Heart right ventricle (tissue), 16 donors: Measurements from ENCODE around the gene SGSM2. TPM values are rescaled to one million over a fixed set of nuclear protein-coding genes. Genes with fewer than 3 reads are reported as not detected.

Experiments
- ATAC-seq, 8 donors: fragments of 200-7000 bp; cut with Tn5 transposase; one replicate each; pipeline ENCODE4 v1.9.1; 2020; ENCODE audit warnings: mild to moderate bottlenecking in 8 of 8, moderate library complexity in 8 of 8, moderate number of reproducible peaks in 1 of 8
- DNase-seq, 2 donors: peaks; one replicate each; pipeline ENCODE4 v3.0.0-alpha.2; 2020
- H3K27ac ChIP-seq, 10 donors: fragments of 200-600 bp; sonication (generic) in 2 of 10; one replicate each; pipeline versions ENCODE4 v1.5.0 to v1.8.0; 2020 to 2022; ENCODE audit warnings: mild to moderate bottlenecking in 3 of 10
- H3K27me3 ChIP-seq, 7 donors: fragments of 200-600 bp; one replicate each; pipeline ENCODE4 v1.8.0; 2021 to 2022; ENCODE audit warnings: mild to moderate bottlenecking in 2 of 7
- H3K36me3 ChIP-seq, 9 donors: fragments of 200-600 bp; sonication (generic) in 1 of 9; one replicate each; pipeline versions ENCODE4 v1.5.0 to v1.8.0; 2020 to 2022; ENCODE audit warnings: mild to moderate bottlenecking in 2 of 9
- H3K4me1 ChIP-seq, 9 donors: fragments of 200-600 bp; sonication (generic) in 1 of 9; one replicate each; pipeline versions ENCODE4 v1.5.0 to v1.8.0; 2020 to 2022; ENCODE audit warnings: mild to moderate bottlenecking in 4 of 9
- H3K4me3 ChIP-seq, 10 donors: fragments of 200-600 bp; sonication (generic) in 2 of 10; one replicate each; pipeline versions ENCODE4 v1.5.0 to v1.8.0; 2020 to 2022; ENCODE audit warnings: mild to moderate bottlenecking in 7 of 10, moderate library complexity in 2 of 10
- H3K9me3 ChIP-seq, 11 donors: fragments of 200-600 bp in 10 of 11; sonication (generic) in 2 of 11; one replicate each; pipeline versions ENCODE4 v1.5.0 to v1.8.0; 2013 to 2022; ENCODE audit warnings: mild to moderate bottlenecking in 2 of 11, control low read depth in 1 of 11, moderate library complexity in 1 of 11
- CTCF ChIP-seq, 9 donors: fragments of 200-600 bp; sonication (generic) in 2 of 9; IDR thresholded peaks; one replicate each; pipeline versions ENCODE4 v1.5.0 to v1.8.0; 2021 to 2022; ENCODE audit warnings: antibody characterized with exemption in 9 of 9, mild to moderate bottlenecking in 5 of 9, moderate library complexity in 1 of 9
- WGBS, 2 donors: extraction: QIAGEN DNeasy Blood & Tissue Kit; methylation state at CpG; one replicate each; pipeline ENCODE4 v1.1.7; 2013; ENCODE audit warnings: inconsistent platforms in 1 of 2; 5-methylcytosine and 5-hydroxymethylcytosine counted together
- intact Hi-C, 10 donors: fragments of 100-400 bp; cut with DNase I; formaldehyde crosslinking; loops; one replicate each; pipeline versions ENCODE4 v1.11.1 to v1.14.2; 2022
- polyA plus RNA-seq, 2 donors: library from polyadenylated mRNA; stranded (reverse); fragments of 200-250 nt; gene quantifications; one replicate each; pipeline ENCODE4 v1.2.3, GENCODE V29; 2013
- total RNA-seq, 10 donors: library from RNA; stranded (reverse); fragmentation: NEBNext Ultra II Directional in 3 of 10; extraction: Animal tissue kit (Norgen Biotek cat#: 25700) in 3 of 10; gene quantifications; one replicate each; pipeline versions ENCODE4 v1.2.1 to v1.2.4, GENCODE V29; 2021 to 2023
- donor health status: Arrhythmogenic right ventricular cardiomyopathy.
- donor health status: ischemic (EF 13 %, LVEDD 7.1; RV severe dilation, severe dysfunction).
- donor health status: healthy with polysubstance abuse.
- donor health status: DM: no; HTN: yes; CAD: no.
- donor health status: DM: no; HTN: no; CAD: no.
- donor health status: ischemic (EF 25% LVEDD 6.9; RV normal size, moderate dysfunction).
- donor health status: ischemic (EF 25% LVEDD 5.7; RV mildly dilated, moderate dysfunction).
- donor health status: healthy.
- donor health status: DM: yes; HTN: yes; CAD: no.
- donor health status: Ischemic cardiomyopathy.
- donor health status: ischemic (EF 35%, LVEDD 5.7; RV mildly dilated, moderate dysfunction).
- donor health status: nonischemic (EF 11% LVEDD 7.7; RV severe dilation, severe dysfunction).
- donor health status: DM: yes; HTN: yes; CAD: no.
- donor health status: PGD.
- donor health status: ischemic (EF 29% LVEDD 5.4; RV normal size, mild dysfunction).
- donor health status: nonischemic (EF 23%, LVEDD 6.1; RV moderate dilation, normal function).

Gene SGSM2
- total and polyA plus RNA-seq, 12 donors: 21.0 to 75.1 (median 27.0) TPM

GRCh38 chr17:2406271-2406902 is 69.1 kb downstream of the SGSM2 start:
- H3K27ac ChIP-seq: peak overlapping the region in 8 of 10 donors; percentile 76 to 85 (median 79)
- 73 to 81% methylated on average over 8 of the region's 8 CpGs for WGBS, 2 donors
- no peaks in the 10 kb centered on the region for H3K9me3 ChIP-seq
- H3K27me3 ChIP-seq: no peaks in the 10 kb centered on the region
- no peak overlapping the region for H3K4me3 ChIP-seq
- intact Hi-C loops: loop anchor here in 1 of 10 donors (10.0 kb wide), 1 partner anchor 342 kb away; no protein-coding TSS in a partner anchor
- no peak for TF ChIP-seq CTCF (IDR thresholded peaks at IDR 0.05)
- ATAC-seq (no peak), DNase-seq (no peak)
- H3K4me1 ChIP-seq: peaks cover 12 to 57% (median 54%) of the 10 kb centered on the region in 9 donors
- H3K36me3 ChIP-seq: peaks cover 0 to 6% (median 0%) of the 10 kb centered on the region in 9 donors

GRCh38 chr17:2406903-2407790 is 69.8 kb downstream of the SGSM2 start:
- Histone ChIP-seq H3K27ac (peak overlapping the region in 9 of 10 donors; percentile 1 to 85 (median 79)), H3K4me3 (no peak overlapping the region), H3K36me3 (peaks cover 0 to 6% (median 0%) of the 10 kb centered on the region in 9 donors), H3K9me3 (no peaks in the 10 kb centered on the region), H3K27me3 (no peaks in the 10 kb centered on the region), H3K4me1 (peaks cover 12 to 57% (median 55%) of the 10 kb centered on the region in 9 donors)
- DNase-seq: peak; percentile 51 to 69
- TF ChIP-seq CTCF (IDR thresholded peaks at IDR 0.05): no peak
- peak; percentile 54 to 79 (median 69) for ATAC-seq
- intact Hi-C loops: loop anchor here in 1 of 10 donors (10.0 kb wide), 1 partner anchor 342 kb away; no protein-coding TSS in a partner anchor
- WGBS, 2 donors: 52 to 57% methylated on average over 15 of the region's 15 CpGs

GRCh38 chr17:2410951-2411350 is 73.7 kb downstream of the SGSM2 start:
- intact Hi-C loops: loop anchor here in 3 of 10 donors (10.0 kb wide), 2 partner anchors 46 to 184 kb away; partner anchors contain the start of gene PAFAH1B1 (in 1 of the 3)
- H3K36me3 ChIP-seq: peaks cover 0 to 18% (median 0%) of the 10 kb centered on the region in 9 donors
- WGBS, 2 donors: 89 to 93% methylated on average over 7 of the region's 7 CpGs
- ATAC-seq (no peak), DNase-seq (no peak)
- H3K27ac ChIP-seq: no peak overlapping the region
- H3K4me1 ChIP-seq: peaks cover 3 to 41% (median 34%) of the 10 kb centered on the region in 9 donors
- H3K9me3 ChIP-seq: no peaks in the 10 kb centered on the region
- no peak overlapping the region for H3K4me3 ChIP-seq
- no peak for TF ChIP-seq CTCF (IDR thresholded peaks at IDR 0.05)
- no peaks in the 10 kb centered on the region for H3K27me3 ChIP-seq

GRCh38 chr17:2412561-2413021 is 75.3 kb downstream of the SGSM2 start:
- intact Hi-C loops: loop anchor here in 3 of 10 donors (10.0 kb wide), 2 partner anchors 48 to 182 kb away; partner anchors contain the start of gene PAFAH1B1 (in 1 of the 3)
- Histone ChIP-seq H3K9me3 (no peaks in the 10 kb centered on the region), H3K27ac (peak overlapping the region in 8 of 10 donors; percentile 38 to 71 (median 56)), H3K36me3 (peaks cover 0 to 18% (median 0%) of the 10 kb centered on the region in 9 donors), H3K4me1 (peaks cover 3 to 31% (median 18%) of the 10 kb centered on the region in 9 donors), H3K27me3 (no peaks in the 10 kb centered on the region), H3K4me3 (no peak overlapping the region)
- peak in 4 of 9 donors; percentile 28 to 41 (median 36) for TF ChIP-seq CTCF (IDR thresholded peaks at IDR 0.05)
- 12 to 26% methylated on average over 2 of the region's 2 CpGs for WGBS, 2 donors
- DNase-seq (no peak), ATAC-seq (peak; percentile 31 to 80 (median 62))
